Peyer's patch (tissue), 4 donors: Measurements from ENCODE around the gene ZDHHC18.

Experiments
- POLR2A ChIP-seq, 2 donors: fragments of 450-650 bp; IDR thresholded peaks; one replicate each; pipeline ENCODE4 v1.5.1; 2017; ENCODE audit warnings: antibody characterized with exemption in 2 of 2, mild to moderate bottlenecking in 2 of 2, moderate library complexity in 2 of 2
- TF ChIP-seq, protein P1 (sequence below), 6 experiments: fragments of 450-650 bp in 4 of 6; fragments of 200-600 bp in 2 of 6; sonication (generic) in 1 of 6; IDR thresholded peaks; one replicate each; pipeline ENCODE4 v1.5.1; 2017 to 2019; ENCODE audit warnings: antibody characterized with exemption in 6 of 6, mild to moderate bottlenecking in 3 of 6, moderate library complexity in 1 of 6

DNA sequence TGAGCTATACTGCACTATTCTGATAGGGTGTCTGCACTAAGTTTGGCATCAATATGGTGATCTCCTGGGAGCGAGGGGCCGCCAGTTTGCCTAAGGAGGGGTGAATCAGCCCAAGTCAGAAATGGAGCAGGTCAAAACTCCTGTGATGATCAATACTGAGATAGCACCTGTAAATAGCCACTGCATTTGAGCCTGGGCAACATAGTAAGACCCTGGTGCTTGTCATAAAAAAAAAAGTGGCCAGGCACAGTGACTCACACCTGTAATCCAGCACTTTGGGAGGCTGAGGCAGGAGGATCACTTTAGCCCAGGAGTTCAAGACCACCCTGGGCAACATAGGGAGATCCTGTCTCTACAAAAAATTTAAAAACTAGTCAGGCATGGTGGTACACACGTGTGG, 11.6 kb upstream of the ZDHHC18 start:
- TF ChIP-seq, protein P1, sequence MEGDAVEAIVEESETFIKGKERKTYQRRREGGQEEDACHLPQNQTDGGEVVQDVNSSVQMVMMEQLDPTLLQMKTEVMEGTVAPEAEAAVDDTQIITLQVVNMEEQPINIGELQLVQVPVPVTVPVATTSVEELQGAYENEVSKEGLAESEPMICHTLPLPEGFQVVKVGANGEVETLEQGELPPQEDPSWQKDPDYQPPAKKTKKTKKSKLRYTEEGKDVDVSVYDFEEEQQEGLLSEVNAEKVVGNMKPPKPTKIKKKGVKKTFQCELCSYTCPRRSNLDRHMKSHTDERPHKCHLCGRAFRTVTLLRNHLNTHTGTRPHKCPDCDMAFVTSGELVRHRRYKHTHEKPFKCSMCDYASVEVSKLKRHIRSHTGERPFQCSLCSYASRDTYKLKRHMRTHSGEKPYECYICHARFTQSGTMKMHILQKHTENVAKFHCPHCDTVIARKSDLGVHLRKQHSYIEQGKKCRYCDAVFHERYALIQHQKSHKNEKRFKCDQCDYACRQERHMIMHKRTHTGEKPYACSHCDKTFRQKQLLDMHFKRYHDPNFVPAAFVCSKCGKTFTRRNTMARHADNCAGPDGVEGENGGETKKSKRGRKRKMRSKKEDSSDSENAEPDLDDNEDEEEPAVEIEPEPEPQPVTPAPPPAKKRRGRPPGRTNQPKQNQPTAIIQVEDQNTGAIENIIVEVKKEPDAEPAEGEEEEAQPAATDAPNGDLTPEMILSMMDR (IDR thresholded peaks at IDR 0.05): no peak
- no peak for TF ChIP-seq POLR2A (IDR thresholded peaks at IDR 0.05)
